Stimulated activated CD8-positive, alpha-beta memory T cell treated with anti-CD3 and anti-CD28 coated beads, Interleukin-12 subunit alpha, Interleukin-12 subunit beta, amount 100 ng/mL, for 24 hours (primary cell): Measurements from ENCODE around the gene SPHK2.
A peak's percentile ranks its signal among the peaks of the same experiment; 100 is the strongest.
"Not testable (repeated sequence)": the region's sequence is repeated elsewhere in the genome, so short reads cannot be mapped to it uniquely, and the experiment has no call there.

Source experiments
- DNase-seq: peaks from one replicate; pipeline ENCODE4 v3.0.0-alpha.2; 2020; ENCODE audit errors: extremely low read depth

SPHK2 gene

GRCh38 chr19:48660852-48661710 lies 41.8 kb downstream of the SPHK2 start:
- DNase-seq: peak; percentile 58

- no peak for DNase-seq
These were observed 42.4 kb downstream of the SPHK2 start for GRCh38 chr19:48661711-48662090.

GRCh38 chr19:48663667-48664066 lies 44.4 kb downstream of the SPHK2 start:
- no peak for DNase-seq

DNA sequence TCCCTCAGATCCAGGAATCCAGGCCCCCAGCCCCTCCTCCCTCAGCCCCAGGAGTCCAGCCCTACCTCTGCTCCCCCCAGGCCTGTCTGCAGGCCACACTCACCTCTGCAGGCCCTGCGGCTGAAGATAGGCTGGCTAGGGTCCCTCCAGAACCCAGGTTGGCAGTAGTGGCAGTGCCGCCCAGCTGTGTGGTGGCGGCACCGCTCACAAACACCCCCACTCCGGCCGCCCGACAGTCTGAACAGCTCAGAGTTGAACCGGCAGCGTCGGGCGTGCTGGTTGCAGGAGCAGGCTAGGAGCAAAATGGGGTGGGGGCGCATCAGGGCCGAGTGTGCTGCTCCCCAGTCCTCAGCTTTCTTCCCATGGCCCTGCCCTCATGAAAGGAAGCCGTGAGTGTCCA lies 45.2 kb downstream of the SPHK2 start:
- DNase-seq: no peak

GRCh38 chr19:48665786-48666185 lies 46.5 kb downstream of the SPHK2 start:
- no peak for DNase-seq

GRCh38 chr19:48668332-48668731 lies 49.0 kb downstream of the SPHK2 start:
- DNase-seq: no peak

GRCh38 chr19:48668761-48669160 lies 49.5 kb downstream of the SPHK2 start:
- DNase-seq: no peak

GRCh38 chr19:48669903-48670668 lies 50.8 kb downstream of the SPHK2 start:
- DNase-seq: no peak

DNA sequence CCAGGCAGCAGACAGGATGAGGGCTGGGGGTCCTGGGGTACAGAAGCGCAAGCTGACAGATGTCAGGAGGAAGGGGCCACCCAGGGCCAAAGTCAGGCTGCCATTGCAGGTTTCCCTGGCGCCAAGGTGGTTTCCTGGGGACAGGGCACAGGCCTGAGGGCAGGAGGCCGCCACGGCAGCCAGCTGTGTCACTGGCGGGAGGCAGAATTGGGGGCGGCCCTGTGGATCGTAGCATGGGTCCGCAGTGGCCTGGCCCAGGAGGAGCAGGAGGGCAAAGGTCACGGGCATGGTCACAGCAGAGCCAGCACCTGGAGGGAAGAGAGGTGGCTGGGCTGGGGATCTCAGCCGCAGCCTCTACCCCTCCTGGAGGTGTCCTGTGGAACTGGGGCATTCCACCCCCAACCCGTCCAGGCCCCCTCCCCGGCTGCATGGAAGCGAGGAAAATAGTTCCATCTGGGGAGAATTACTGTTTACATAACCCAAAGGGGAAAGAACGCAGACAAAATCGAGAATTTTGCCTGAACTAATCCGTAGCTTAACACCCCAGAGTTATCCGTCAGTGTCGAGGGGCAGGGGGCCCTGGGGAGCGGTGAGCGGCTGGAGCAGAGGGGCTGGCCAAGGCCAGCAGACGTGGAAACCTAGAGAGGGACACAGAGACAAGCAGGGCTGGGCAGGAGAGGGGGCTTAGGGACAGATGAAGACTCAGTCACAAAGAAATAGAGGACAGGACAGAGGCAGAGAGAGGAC lies 51.6 kb downstream of the SPHK2 start:
- DNase-seq: no peak

DNA sequence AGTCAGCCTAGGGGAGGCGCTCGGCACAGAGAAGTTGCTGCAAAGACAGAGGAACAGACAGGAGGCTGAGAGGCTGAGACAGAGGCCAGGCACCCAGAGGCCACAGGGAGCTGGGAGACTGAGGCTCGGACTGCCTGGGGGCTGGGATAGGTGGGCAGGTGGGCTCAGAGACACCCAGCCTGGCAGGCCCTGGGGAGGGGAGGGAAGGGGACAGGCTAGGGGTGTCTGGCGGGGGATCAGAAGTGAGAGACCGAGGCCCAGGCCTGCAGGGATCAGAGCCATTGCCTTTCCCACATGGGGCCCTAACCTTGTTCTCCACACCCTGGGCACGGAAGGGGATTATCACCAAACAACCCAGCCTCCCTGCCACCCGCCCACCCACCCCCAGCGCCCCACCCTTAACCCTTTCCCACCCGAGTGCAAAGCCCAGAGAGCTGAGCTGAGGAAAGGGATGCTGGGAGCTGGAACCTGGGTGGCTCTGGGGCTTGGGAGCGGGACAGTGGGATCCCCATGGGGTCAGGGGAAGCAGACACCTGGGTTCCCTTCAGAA lies 52.2 kb downstream of the SPHK2 start:
- DNase-seq: no peak

DNA sequence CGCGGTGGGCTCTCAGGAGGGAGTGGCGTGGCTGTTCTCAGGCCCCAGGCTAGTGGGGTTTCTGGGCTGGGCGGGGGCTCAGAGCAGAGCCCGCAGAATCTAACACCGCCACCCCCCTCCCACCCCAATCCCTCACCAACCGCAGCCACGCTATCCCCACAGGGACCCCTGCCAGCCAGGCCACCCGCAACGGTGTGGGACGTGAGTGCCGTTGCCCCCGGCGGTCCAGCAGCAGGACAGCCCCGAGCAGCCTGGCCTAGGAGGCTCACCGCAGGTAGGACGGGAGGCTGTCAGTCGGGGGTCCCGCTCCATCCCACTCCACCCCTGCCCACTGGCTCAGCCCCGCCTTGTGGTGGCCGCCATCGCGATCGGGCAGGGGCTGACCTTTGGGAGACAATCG lies 53.7 kb downstream of the SPHK2 start, which contains the start of gene NTN5:
Gene NTN5 (minus strand): TSS at position 24 of the 400 bp plus-strand sequence. CDS start 2,031 bp downstream, outside the sequence.
- no peak for DNase-seq

DNA sequence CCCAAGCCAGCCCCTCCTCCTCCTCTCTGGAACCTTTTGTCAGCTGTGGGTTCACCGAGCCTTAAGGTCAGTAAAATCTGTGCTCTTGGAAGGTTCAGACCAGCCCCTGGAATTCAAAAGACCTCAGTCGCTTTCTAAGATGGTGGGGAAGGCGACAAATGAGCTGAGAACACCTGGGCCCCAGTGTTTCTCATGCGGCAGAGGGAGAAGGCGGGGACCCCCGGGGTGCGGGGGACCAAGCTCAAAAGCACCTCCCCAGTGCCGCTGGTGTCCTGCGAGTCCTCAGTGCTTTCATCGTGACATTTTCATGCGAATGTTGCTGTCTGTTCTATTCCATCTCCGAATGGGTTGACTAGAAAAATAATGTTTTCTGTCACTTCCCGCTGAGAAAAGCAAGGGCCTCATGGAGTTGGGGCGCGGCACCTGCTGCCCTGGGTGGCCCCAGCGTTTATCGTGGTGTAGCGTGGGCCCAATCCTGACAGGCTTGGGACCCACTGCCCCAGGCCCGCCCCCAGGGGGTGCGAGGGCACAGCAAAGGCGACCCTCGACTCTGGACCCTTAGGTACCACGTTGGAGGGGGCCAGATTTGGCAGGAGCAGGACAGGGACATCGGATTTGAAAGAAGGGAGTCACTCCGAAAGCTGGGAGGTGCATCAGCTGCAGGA lies 54.3 kb downstream of the SPHK2 start:
- no peak for DNase-seq

DNA sequence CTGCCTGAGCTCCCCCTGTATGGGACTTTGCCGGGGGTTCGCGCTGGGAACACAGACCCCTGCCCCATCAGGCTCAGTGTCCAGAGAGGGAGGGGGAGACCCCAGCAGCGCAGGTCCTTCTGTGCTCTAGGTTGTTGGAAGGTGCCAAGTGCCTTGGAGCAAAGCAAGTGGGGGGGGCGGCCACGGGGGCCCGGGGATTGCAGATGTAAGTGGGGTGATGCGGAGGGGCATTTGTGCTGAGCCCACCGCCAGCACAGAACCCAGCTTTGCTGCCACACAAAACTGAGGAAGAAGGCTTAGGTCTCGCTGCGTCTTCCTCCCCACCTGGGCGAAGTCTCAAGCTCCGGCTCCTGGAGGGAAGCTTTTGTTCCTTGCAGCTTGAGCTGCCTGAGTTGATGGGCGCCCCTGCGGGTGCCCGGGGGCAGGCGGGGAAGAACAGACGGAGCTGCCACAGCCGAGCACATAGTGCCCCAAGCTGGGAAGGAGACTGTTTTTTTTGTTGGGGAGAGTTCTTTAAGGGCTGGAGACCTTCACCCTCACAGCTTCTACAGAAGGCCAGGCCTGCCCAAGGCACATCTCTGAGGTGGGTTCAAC lies 55.0 kb downstream of the SPHK2 start:
- DNase-seq: no peak

DNA sequence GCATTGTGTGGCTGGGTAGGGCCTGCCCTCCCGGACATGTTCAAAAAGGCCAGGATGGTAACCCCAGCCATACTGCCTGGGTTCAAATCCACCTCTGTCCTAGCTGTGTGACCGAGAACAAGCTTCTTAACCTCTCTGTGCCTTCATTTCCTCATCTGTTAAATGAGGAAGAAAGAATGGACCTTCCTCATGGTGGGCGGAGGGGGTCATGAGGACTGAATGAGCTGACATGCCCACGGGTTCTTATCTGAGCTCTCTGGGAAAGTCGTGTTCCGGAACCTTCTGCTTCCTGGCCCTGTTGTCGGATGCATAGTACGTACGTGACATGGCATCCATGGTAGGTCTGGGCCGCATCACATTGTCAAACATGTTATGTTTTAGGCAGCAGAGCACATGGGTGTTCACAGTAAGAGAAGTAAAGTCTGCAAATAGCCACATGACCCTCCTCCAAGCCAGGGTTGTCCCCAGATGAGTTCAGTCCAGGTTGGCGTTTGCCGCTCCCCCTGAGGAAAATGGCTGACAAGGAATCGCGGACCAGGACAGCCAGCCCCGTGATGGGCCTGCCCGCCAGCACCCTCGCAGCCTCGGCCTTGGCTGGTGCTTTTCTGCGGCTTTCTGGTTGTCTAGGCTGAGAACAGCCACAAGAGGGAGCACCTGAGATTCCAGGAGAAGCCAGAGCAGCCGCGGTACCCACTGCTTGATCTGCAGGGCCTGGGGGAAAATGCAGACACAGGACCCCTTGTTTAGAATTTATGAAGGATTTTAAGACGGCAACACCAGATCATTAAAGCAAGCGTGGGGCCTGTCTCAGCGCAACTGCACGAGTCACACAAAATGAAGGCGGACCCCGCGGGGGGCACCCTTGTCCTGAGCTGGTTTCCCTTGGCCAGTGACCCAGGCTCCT lies 55.9 kb downstream of the SPHK2 start:
- peak; percentile 21 for DNase-seq

DNA sequence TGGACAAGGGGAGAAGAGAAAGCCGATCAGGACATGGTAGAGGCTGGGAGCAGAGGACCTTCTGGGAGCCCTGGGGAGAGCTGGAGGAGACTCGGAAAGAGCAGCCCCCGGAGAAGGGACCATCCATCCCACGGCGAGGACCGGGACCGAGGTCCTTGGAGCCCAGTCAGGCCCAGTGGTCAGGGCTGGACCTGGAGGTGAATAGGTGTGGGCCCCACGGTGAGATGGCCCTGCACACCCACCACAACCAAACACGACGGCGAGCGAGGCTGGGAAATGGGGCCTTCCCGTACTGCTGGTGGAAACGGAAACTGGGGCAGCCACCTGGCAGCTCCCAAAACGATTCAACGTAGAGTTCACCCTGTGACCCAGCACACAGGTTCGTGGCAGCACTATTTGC lies 57.2 kb downstream of the SPHK2 start:
- no peak for DNase-seq

- no peak for DNase-seq
These were observed 57.6 kb downstream of the SPHK2 start for GRCh38 chr19:48676887-48677286.

DNA sequence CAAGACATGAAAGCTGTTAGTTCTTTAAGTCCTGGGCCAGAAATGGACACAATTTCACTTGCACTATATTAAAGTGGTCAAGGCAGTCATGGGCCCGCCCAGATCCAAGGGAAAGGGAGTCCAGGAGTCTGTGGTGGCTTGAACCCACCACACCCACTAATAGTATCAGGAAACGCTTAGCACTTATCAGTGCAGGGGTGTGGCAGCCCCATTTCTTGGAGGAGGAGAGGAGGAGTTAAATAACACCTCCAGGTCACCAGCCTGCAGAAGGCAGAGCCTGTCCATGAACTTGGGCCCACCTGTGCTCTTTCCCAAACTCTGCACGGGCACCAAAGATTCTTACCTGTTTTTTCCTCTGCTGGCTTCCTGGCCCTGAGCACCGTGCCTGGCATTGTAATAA lies 58.9 kb downstream of the SPHK2 start:
- DNase-seq: no peak

DNA sequence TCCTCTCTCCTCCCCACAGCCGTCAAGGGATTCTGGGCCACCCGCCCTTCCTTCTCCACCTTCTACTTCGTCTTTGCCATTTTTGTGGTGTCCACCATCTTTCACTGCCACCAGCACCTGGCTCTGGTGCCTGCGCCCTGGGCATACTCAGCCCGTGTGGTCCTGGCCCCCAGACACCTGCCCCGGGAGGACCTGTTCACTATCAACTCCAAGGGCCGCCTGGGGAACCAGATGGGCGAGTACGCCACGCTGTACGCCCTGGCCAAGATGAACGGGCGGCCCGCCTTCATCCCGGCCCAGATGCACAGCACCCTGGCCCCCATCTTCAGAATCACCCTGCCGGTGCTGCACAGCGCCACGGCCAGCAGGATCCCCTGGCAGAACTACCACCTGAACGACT lies 60.7 kb downstream of the SPHK2 start:
- not testable (repeated sequence) for DNase-seq
